Gastrocnemius medialis (tissue), 4 donors: Measurements from ENCODE around the gene SLC35F1.

Source experiments
- POLR2A ChIP-seq, 2 donors: fragments of 450-650 bp; IDR thresholded peaks; one replicate each; pipeline ENCODE4 v1.6.1; 2017; ENCODE audit warnings: antibody characterized with exemption in 2 of 2, mild to moderate bottlenecking in 2 of 2, moderate library complexity in 2 of 2
- TF ChIP-seq, protein P1 (sequence below), 5 experiments: fragments of 450-650 bp in 3 of 5; fragments of 200-600 bp in 2 of 5; sonication (generic) in 2 of 5; IDR thresholded peaks in 4 of 5; conservative IDR thresholded peaks in 1 of 5; 1 replicate in 4 of 5; 2 replicates in 1 of 5; pipeline ENCODE4 v1.5.1; 2016 to 2019; ENCODE audit warnings: antibody characterized with exemption in 5 of 5, mild to moderate bottlenecking in 3 of 5, moderate library complexity in 3 of 5

DNA sequence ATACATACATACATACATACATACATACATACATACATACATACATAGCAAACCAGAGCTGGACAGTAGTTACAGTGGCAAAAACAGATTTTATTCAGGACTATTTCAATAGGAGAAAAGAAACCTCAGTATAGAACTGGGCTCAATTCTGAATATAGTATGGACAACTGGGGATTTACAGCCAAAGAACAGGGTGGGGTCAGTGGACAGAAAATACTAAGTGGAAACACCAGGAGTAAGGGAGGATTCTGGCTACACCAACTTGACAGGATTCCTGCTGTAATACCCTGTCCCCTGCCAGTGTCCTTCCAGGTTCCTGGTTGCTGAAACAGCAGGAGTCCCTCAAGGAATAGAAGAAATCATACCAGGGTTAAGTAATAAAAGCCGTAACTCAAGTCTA lies 293.1 kb downstream of the SLC35F1 start:
- TF ChIP-seq POLR2A (IDR thresholded peaks at IDR 0.05), result no peak
- TF ChIP-seq, protein P1, sequence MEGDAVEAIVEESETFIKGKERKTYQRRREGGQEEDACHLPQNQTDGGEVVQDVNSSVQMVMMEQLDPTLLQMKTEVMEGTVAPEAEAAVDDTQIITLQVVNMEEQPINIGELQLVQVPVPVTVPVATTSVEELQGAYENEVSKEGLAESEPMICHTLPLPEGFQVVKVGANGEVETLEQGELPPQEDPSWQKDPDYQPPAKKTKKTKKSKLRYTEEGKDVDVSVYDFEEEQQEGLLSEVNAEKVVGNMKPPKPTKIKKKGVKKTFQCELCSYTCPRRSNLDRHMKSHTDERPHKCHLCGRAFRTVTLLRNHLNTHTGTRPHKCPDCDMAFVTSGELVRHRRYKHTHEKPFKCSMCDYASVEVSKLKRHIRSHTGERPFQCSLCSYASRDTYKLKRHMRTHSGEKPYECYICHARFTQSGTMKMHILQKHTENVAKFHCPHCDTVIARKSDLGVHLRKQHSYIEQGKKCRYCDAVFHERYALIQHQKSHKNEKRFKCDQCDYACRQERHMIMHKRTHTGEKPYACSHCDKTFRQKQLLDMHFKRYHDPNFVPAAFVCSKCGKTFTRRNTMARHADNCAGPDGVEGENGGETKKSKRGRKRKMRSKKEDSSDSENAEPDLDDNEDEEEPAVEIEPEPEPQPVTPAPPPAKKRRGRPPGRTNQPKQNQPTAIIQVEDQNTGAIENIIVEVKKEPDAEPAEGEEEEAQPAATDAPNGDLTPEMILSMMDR (IDR thresholded peaks at IDR 0.05 in 4 of 5, conservative IDR thresholded peaks at IDR 0.05 in 1 of 5), result no peak
